Skeletal muscle satellite cell (primary cell): ENCODE results near the gene ALKBH3.

Source experiments
- H3K27me3 ChIP-seq: 2 replicates; pipeline ENCODE4 v1.7.0; 2013; ENCODE audit warnings: low read length; ENCODE audit not compliant: control insufficient read depth, insufficient read depth
- H3K36me3 ChIP-seq: 2 replicates; pipeline ENCODE4 v1.7.0; 2013; ENCODE audit warnings: mild to moderate bottlenecking, control low read depth, low read length; ENCODE audit not compliant: insufficient read depth
- H3K4me1 ChIP-seq: 2 replicates; pipeline ENCODE4 v1.7.0; 2013; ENCODE audit warnings: low read length; ENCODE audit not compliant: control insufficient read depth, insufficient read depth
- H3K4me2 ChIP-seq: 2 replicates; pipeline ENCODE4 v1.7.0; 2013; ENCODE audit warnings: mild to moderate bottlenecking, low read length
- H3K4me3 ChIP-seq: 2 replicates; pipeline ENCODE4 v1.7.0; 2013; ENCODE audit warnings: low read length
- H3K9ac ChIP-seq: 2 replicates; pipeline ENCODE4 v1.7.0; 2013; ENCODE audit warnings: mild to moderate bottlenecking, low read depth, low read length, moderate library complexity
- H3K9me3 ChIP-seq: replicated peaks from 2 replicates; pipeline ENCODE4 v1.7.0; 2013; ENCODE audit warnings: mild to moderate bottlenecking, control low read depth, low read length

ALKBH3 gene

DNA sequence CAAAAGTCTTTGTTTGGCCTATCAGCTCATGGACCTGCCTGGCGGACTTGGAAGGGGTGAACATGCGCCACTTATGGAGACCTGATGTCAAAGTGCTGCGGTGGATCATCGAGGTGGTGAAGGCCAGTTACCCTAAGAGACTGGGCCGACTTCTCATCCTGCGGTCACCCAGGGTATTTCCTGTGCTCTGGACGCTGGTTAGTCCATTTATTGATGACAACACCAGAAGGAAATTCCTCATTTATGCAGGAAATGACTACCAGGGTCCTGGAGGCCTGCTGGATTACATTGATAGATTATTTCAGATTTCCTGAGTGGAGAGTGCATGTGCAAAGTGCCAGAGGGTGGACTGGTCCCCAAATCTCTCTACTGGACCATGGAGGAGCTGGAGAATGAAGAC, 17.9 kb downstream of the ALKBH3 start:
- H3K9ac ChIP-seq: no peak overlapping the region
- H3K27me3 ChIP-seq: no peaks in the 10 kb centered on the region
- H3K4me2 ChIP-seq: no peak overlapping the region
- H3K36me3 ChIP-seq: peaks cover 58% of the 10 kb centered on the region
- H3K4me1 ChIP-seq: no peaks in the 10 kb centered on the region
- no peaks in the 10 kb centered on the region for H3K9me3 ChIP-seq
- H3K4me3 ChIP-seq: no peak overlapping the region

DNA sequence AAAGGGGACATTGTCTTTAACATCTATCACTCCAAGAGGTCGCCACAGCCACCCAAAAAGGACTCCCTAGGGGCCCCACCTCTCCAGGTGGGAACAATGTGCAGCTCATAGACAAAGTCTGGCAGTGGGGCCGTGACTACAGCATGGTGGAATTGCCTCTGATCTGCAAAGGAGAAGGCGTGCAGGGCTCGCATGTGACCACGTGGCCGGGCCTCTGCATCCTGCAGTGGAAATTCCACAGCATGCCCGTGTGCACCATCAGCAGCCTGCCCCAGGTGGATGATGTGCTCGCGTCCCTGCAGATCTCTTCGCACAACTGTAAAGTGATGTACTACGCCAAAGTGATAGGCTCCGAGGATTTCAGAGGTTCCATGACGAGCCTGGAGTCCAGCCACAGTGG, 18.5 kb downstream of the ALKBH3 start:
- Histone ChIP-seq H3K27me3 (no peaks in the 10 kb centered on the region), H3K9me3 (no peaks in the 10 kb centered on the region), H3K9ac (no peak overlapping the region), H3K36me3 (peaks cover 61% of the 10 kb centered on the region), H3K4me2 (no peak overlapping the region), H3K4me3 (no peak overlapping the region), H3K4me1 (no peaks in the 10 kb centered on the region)

DNA sequence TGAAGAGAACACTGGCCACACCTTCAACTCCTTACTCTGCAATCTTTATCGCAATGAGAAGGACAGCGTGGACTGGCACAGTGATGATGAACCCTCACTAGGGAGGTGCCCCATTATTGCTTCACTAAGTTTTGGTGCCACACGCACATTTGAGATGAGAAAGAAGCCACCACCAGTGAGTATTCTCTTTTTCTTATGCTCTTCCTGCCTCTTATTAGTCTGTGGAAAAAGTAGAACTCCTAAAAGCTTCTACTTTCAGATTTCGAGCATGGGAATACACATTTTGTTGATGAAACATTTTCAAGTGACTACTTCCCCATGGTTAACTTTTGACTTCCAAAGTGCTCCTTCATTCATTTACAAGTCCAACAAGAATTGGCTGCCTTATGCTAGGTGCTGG, 20.9 kb downstream of the ALKBH3 start:
- H3K9me3 ChIP-seq: no peaks in the 10 kb centered on the region
- no peak overlapping the region for H3K4me3 ChIP-seq
- H3K27me3 ChIP-seq: no peaks in the 10 kb centered on the region
- H3K4me1 ChIP-seq: peaks cover 6% of the 10 kb centered on the region
- no peak overlapping the region for H3K4me2 ChIP-seq
- no peak overlapping the region for H3K9ac ChIP-seq
- peaks cover 50% of the 10 kb centered on the region for H3K36me3 ChIP-seq

DNA sequence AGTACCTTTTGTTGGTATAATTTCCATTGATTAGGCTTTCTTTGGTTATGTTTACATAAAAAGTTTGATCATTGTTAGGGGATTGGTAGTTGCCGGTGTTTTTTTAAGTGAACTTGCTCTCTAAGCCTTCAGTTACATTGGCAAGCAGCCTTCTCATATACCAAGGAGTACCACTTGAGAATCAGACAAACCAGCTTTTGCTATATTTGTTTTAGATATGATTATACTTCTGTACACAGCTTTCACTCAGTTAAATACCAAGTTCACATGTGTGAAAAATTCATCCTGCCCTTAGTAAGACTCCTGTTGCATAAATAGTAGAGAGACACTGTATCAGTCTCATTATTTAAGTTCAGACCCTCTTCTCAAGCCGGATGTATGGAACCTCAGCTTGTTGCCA, 22.4 kb downstream of the ALKBH3 start:
- Histone ChIP-seq H3K4me1 (peaks cover 6% of the 10 kb centered on the region), H3K9me3 (no peaks in the 10 kb centered on the region), H3K27me3 (no peaks in the 10 kb centered on the region), H3K36me3 (peaks cover 42% of the 10 kb centered on the region), H3K9ac (no peak overlapping the region), H3K4me2 (no peak overlapping the region), H3K4me3 (no peak overlapping the region)

DNA sequence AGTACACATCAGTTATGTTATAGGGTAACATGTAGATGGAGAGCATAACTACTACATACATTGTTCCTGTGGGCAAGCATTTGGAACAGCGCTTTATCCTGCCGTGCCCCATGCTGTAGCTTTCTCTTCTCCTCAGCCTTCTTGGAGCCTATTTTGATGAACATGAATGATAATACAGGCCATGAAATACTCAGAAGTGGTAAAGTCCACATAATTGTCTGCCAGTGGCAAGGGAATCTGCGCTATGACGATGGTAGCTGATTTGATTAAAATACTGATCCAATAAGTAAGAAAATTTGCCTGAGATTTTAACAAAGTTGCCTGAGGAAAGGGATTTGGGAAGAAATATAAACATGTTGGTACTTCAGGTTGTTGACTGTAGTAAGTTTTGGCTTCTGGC, 23.3 kb downstream of the ALKBH3 start:
- peaks cover 6% of the 10 kb centered on the region for H3K4me1 ChIP-seq
- H3K36me3 ChIP-seq: peaks cover 34% of the 10 kb centered on the region
- no peaks in the 10 kb centered on the region for H3K9me3 ChIP-seq
- no peak overlapping the region for H3K4me3 ChIP-seq
- H3K9ac ChIP-seq: no peak overlapping the region
- H3K27me3 ChIP-seq: no peaks in the 10 kb centered on the region
- H3K4me2 ChIP-seq: no peak overlapping the region

DNA sequence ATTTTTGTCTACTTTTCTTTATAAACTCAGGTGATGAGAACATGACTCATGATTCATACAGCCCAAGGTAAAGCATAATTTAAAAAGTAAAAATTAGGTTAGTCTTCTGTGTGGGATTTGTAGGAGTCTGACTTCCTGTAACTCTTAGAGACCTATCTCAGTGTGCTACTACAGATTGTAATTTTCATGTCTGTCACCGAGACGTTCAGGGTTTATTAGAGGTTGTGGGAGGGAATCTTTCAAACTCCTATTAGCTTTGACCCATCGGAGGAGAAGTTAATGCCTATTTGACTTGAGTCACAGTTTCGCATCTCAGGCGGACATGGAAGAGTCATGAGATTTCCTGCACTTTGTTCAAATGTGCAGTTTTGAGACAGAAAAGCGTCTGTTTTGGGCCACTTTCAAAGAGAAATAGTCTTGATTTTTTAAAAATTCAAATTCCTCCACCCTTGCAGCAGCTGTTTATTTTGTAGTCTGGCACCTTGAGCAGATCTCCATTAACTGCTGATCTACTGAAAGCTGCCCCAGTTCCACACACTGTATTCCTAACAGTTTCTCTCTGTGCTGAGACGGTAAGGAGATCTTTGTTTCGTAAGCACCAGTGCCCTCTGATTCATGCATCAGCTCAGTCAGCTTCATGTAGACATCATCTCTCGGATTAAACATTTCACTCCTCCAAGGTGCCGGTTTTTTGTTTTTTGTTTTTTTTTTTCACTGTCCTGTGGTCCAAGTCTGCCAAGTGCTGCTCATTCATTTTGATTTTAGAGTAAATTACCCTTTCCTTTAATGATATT, 24.3 kb downstream of the ALKBH3 start:
- Histone ChIP-seq H3K9ac (no peak overlapping the region), H3K27me3 (no peaks in the 10 kb centered on the region), H3K9me3 (no peaks in the 10 kb centered on the region), H3K4me2 (no peak overlapping the region), H3K4me3 (no peak overlapping the region), H3K4me1 (peaks cover 6% of the 10 kb centered on the region), H3K36me3 (peaks cover 32% of the 10 kb centered on the region)

DNA sequence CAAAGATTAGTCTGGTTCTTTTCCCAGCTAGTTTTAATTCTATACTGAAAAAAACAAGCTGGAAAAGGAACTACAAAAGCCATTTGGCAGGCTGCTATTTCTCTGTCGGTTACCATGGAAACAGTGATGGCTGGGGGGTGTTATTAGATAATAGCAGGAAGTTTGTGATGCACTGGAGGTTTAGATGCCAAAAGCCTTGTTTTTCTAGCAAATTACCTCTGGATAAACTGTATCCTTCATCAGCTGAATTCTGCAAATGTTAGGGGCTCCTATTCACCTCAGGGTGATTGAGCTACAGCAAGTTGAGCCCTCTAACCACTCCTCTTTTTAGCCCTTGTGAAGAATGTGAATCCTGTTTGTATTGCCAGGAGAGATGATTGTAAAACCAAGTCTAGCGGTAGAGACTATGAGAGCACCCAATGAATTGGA, 25.2 kb downstream of the ALKBH3 start:
- Histone ChIP-seq H3K27me3 (no peaks in the 10 kb centered on the region), H3K36me3 (peaks cover 37% of the 10 kb centered on the region), H3K9ac (no peak overlapping the region), H3K9me3 (no peaks in the 10 kb centered on the region), H3K4me3 (no peak overlapping the region), H3K4me1 (peaks cover 6% of the 10 kb centered on the region), H3K4me2 (no peak overlapping the region)

DNA sequence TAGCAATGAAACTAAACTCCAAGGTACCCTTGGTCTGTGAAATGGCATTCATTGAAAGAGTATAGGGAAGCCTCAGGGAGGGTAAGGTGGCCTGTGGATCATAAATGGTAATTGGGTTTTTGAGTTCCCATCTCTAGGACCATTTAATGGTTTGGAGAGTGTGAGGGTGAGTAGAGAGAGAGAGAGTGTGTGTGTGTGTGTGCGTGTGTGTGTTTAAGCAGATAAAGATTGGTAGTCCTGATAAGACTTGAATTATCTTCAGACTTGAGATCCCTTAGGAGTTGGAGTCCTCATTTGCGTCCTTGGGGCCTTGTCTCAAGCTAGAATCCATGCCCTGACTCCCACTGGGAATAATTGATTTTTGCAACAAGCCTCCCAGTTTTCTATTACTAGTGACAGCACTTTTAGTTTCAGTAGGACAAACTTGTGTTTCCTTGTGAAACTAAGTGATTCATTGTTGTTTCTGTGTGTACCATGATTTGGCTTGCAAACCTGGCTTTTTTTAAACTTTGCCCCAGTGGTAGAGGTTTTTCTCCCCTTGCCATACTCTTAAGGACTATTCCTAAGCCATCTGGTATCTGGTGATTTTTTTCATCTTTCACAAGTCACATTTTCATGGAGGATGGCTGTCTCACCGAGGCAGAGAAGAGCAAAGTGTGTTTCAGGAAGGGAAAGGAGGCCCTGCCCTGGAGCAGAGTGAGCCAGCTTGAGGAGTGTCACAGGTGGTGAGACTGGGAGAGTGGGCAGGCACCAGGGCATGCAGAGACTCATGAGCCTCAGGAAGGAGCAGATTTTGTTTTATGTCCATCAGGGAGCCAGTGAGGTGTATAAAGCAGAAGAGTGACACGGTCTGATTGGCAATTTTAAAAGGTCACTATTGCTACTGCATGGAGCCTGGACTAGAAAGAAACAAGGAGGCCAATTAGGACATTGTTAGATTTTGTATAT, 26.7 kb downstream of the ALKBH3 start:
- Histone ChIP-seq H3K4me1 (peaks cover 6% of the 10 kb centered on the region), H3K4me2 (no peak overlapping the region), H3K27me3 (no peaks in the 10 kb centered on the region), H3K4me3 (no peak overlapping the region), H3K36me3 (peaks cover 27% of the 10 kb centered on the region), H3K9me3 (no peaks in the 10 kb centered on the region), H3K9ac (no peak overlapping the region)

DNA sequence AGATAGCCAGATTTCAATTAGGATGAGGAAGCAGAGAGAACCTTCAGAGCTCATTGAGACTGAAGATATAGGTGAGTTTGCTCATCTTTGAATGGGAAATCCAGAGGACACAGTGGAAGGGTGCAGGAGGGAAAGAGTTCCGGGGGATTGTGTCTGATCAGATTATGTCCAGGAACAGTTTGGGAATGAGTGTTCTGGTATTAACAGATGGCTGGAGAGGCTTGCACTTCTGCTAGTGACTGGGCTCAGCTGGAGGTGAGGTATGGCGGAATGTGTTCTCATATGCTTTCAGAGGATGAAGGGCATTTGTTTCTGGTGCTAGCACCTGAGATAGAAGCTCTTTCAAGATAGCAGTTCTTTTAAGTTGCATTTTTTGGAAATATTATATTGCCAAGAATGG, 27.6 kb downstream of the ALKBH3 start:
- no peaks in the 10 kb centered on the region for H3K9me3 ChIP-seq
- no peak overlapping the region for H3K4me3 ChIP-seq
- H3K36me3 ChIP-seq: peaks cover 27% of the 10 kb centered on the region
- no peak overlapping the region for H3K4me2 ChIP-seq
- H3K9ac ChIP-seq: no peak overlapping the region
- H3K27me3 ChIP-seq: no peaks in the 10 kb centered on the region
- H3K4me1 ChIP-seq: peaks cover 6% of the 10 kb centered on the region

DNA sequence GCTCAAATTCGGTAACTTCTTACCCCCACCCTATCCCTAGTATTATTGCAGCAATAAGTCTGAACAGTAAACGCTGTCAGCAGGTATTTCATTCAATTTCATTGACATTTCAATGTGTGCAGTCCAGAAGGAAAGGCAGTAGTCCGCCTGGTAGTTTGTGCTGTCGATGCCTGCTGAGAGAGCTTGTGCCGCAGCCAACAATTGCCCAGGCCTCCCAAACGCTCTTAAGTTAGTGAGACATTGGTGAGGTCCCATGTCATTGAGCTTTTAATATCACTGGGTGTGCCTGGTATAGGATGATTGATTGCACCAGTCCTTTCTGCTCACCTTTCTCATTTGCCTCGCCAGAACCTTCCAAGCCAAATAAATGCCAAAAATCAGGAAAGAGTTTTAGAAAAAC, 28.1 kb downstream of the ALKBH3 start:
- no peaks in the 10 kb centered on the region for H3K27me3 ChIP-seq
- H3K4me3 ChIP-seq: no peak overlapping the region
- no peak overlapping the region for H3K4me2 ChIP-seq
- H3K9me3 ChIP-seq: no peaks in the 10 kb centered on the region
- no peak overlapping the region for H3K9ac ChIP-seq
- peaks cover 6% of the 10 kb centered on the region for H3K4me1 ChIP-seq
- peaks cover 27% of the 10 kb centered on the region for H3K36me3 ChIP-seq

DNA sequence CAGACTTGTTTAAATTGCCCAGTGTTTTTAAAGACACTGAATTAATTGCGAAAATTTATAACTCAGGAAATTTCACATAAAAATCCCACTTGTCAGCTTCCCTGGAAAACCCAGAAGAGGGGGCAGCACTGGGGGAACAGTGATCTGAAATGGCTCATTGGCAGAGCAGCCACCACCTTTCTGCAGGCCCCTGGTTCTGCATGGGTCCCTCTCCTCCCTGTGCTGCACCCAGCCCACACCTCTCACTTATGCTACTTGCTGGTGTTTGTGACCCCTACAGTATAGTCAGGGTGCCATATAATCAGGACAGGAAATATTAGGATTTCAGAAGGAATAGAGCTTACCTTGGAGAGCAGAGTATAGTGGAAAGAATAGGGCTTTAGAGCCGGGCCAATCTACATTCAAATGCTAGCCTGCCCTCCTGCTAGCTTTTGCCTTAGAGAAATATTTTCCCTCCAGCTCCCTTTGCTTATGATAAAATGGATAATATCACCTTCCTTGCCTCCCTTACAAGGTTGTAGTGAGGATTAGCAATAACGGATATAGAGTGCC, 33.3 kb downstream of the ALKBH3 start:
- H3K36me3 ChIP-seq: peaks cover 23% of the 10 kb centered on the region
- no peak overlapping the region for H3K4me3 ChIP-seq
- no peaks in the 10 kb centered on the region for H3K9me3 ChIP-seq
- H3K9ac ChIP-seq: no peak overlapping the region
- no peaks in the 10 kb centered on the region for H3K27me3 ChIP-seq
- no peak overlapping the region for H3K4me2 ChIP-seq
- no peaks in the 10 kb centered on the region for H3K4me1 ChIP-seq
